Esophagus squamous epithelium (tissue), 5 donors: ENCODE measurements around the gene OVOL1. TPM values are rescaled to one million over a fixed set of nuclear protein-coding genes. Genes with fewer than 3 reads are reported as not detected.

ENCODE experiments used
- DNase-seq: peaks from one replicate; lab custom pipeline; 2025; lab: John Stamatoyannopoulos, UW
- H3K27ac ChIP-seq, 4 donors: fragments of 200-600 bp; sonication (generic); one replicate each; pipeline ENCODE4 v1.5.1; 2016 to 2019; ENCODE audit warnings: mild to moderate bottlenecking in 1 of 4
- H3K27me3 ChIP-seq, 4 donors: fragments of 200-600 bp; sonication (generic); 1 replicate in 3 of 4; 2 replicates in 1 of 4; pipeline versions ENCODE4 v1.5.1 to v1.6.0; 2017 to 2021; ENCODE audit warnings: antibody characterized with exemption in 1 of 4
- H3K36me3 ChIP-seq, 3 donors: fragments of 200-600 bp; sonication (generic); one replicate each; pipeline ENCODE4 v1.5.1; 2016 to 2019
- H3K4me1 ChIP-seq, 3 donors: fragments of 200-600 bp; sonication (generic); one replicate each; pipeline ENCODE4 v1.5.1; 2017 to 2019
- H3K4me3 ChIP-seq, 4 donors: fragments of 200-600 bp; sonication (generic); 1 replicate in 3 of 4; 2 replicates in 1 of 4; pipeline ENCODE4 v1.5.1; 2016 to 2019; ENCODE audit warnings: mild to moderate bottlenecking in 2 of 4, moderate library complexity in 1 of 4
- H3K9me3 ChIP-seq, 3 donors: fragments of 200-600 bp; sonication (generic); one replicate each; pipeline ENCODE4 v1.5.1; 2016 to 2019
- CTCF ChIP-seq, 6 experiments: fragments of 450-650 bp in 4 of 6; fragments of 200-600 bp in 2 of 6; sonication (generic) in 2 of 6; IDR thresholded peaks; one replicate each; pipeline ENCODE4 v1.5.1; 2016 to 2019; ENCODE audit warnings: antibody characterized with exemption in 6 of 6, mild to moderate bottlenecking in 4 of 6, moderate library complexity in 4 of 6
- POLR2A ChIP-seq, 4 donors: fragments of 450-650 bp; IDR thresholded peaks; one replicate each; pipeline ENCODE4 v1.6.1; 2017; ENCODE audit warnings: antibody characterized with exemption in 4 of 4, mild to moderate bottlenecking in 4 of 4, moderate library complexity in 3 of 4
- WGBS, 2 donors: methylation state at CpG; one replicate each; pipeline ENCODE4 v1.1.5; 2018; 5-methylcytosine and 5-hydroxymethylcytosine counted together
- intact Hi-C: fragments of 100-400 bp; cut with DNase I; formaldehyde crosslinking; loops from one replicate; pipeline ENCODE4 v1.15.0; 2022
- total RNA-seq, 4 donors: library from RNA; depleted of rRNA; stranded (reverse); fragments of >200 nt; gene quantifications; one replicate each; pipeline ENCODE4 v1.1.0, GENCODE V29; 2016
- donor health status: DM: yes; HTN: yes; CAD: no.

The OVOL1 gene
- total RNA-seq, 4 donors from 2014 or later: 26.5 to 90.9 (median 55.3) TPM

GRCh38 chr11:65791719-65792213 lies 4.9 kb downstream of the OVOL1 start:
- Histone ChIP-seq H3K27me3 (peaks cover 0 to 42% (median 6%) of the 10 kb centered on the region in 4 donors), H3K4me3 (peak overlapping the region; percentile 9 to 71 (median 46)), H3K27ac (peak overlapping the region; percentile 78 to 91 (median 88)), H3K9me3 (no peaks in the 10 kb centered on the region), H3K4me1 (peaks cover 44 to 77% (median 47%) of the 10 kb centered on the region in 3 donors), H3K36me3 (peaks cover 0 to 31% (median 23%) of the 10 kb centered on the region in 3 donors)
- TF ChIP-seq CTCF (IDR thresholded peaks at IDR 0.05) (peak in 1 of 6 experiments; percentile 9), POLR2A (IDR thresholded peaks at IDR 0.05) (peak in 2 of 4 donors; percentile 37 to 44)
- no peak for DNase-seq
- 11 to 60% methylated on average over 3 of the region's 13 CpGs for WGBS, 2 donors
- intact Hi-C loops: no loop called here

DNA sequence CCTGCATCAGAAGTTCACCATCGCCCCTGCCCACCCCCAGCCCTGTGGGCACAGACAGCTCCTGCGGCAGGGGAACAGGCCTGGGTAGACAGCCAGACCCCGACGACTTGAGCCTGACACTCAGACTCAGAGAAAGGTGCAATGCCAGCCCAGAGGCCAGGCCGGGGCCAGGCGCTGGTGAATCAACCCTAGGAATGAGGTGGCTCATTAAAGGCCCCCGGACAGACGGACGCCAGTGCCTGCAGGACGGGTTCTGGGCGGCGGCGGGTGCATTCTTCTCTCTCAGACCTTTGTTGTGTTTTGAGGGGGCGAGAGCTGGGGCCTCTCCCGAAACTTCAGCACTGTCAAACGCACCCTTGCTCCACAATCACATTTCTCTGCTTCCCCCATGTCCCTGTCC lies 5.6 kb downstream of the OVOL1 start:
- peaks cover 0 to 38% (median 4%) of the 10 kb centered on the region in 4 donors for H3K27me3 ChIP-seq

GRCh38 chr11:65793144-65793581 lies 6.3 kb downstream of the OVOL1 start:
- peak overlapping the region; percentile 2 to 69 (median 14) for H3K4me3 ChIP-seq
- H3K27ac ChIP-seq: peak overlapping the region; percentile 78 to 91 (median 88)
- no peak for DNase-seq

More for the DNA sequence above, 5.6 kb downstream of the OVOL1 start:
- Histone ChIP-seq H3K9me3 (no peaks in the 10 kb centered on the region), H3K4me1 (peaks cover 37 to 70% (median 43%) of the 10 kb centered on the region in 3 donors), H3K4me3 (peak overlapping the region in 3 of 4 donors; percentile 9 to 69 (median 19)), H3K36me3 (peaks cover 0 to 33% (median 23%) of the 10 kb centered on the region in 3 donors), H3K27ac (peak overlapping the region; percentile 78 to 91 (median 88))
- WGBS, 2 donors: 51 to 65% methylated on average over 7 to 13 of the region's 16 CpGs
- intact Hi-C loops: no loop called here
- no peak for DNase-seq
- TF ChIP-seq POLR2A (IDR thresholded peaks at IDR 0.05) (peak in 1 of 4 donors; percentile 6), CTCF (IDR thresholded peaks at IDR 0.05) (no peak)

GRCh38 chr11:65793625-65794400 lies 7.0 kb downstream of the OVOL1 start:
- Histone ChIP-seq H3K27ac (peak overlapping the region in 3 of 4 donors; percentile 86 to 91 (median 89)), H3K36me3 (peaks cover 0 to 33% (median 23%) of the 10 kb centered on the region in 3 donors), H3K9me3 (no peaks in the 10 kb centered on the region), H3K27me3 (peaks cover 0 to 38% (median 0%) of the 10 kb centered on the region in 4 donors), H3K4me3 (peak overlapping the region in 3 of 4 donors; percentile 2 to 69 (median 19)), H3K4me1 (peaks cover 28 to 56% (median 34%) of the 10 kb centered on the region in 3 donors)
- intact Hi-C loops: no loop called here
- no peak for DNase-seq
- no peak for TF ChIP-seq POLR2A (IDR thresholded peaks at IDR 0.05)
- no peak for TF ChIP-seq CTCF (IDR thresholded peaks at IDR 0.05)
- 79% methylated on average over 12 of the region's 29 CpGs; no CpG with 5 or more reads in 1 of the 2 donors for WGBS, 2 donors

More at GRCh38 chr11:65793144-65793581, 6.3 kb downstream of the OVOL1 start:
- peaks cover 33 to 63% (median 37%) of the 10 kb centered on the region in 3 donors for H3K4me1 ChIP-seq
- intact Hi-C loops: no loop called here
- no peaks in the 10 kb centered on the region for H3K9me3 ChIP-seq
- TF ChIP-seq POLR2A (IDR thresholded peaks at IDR 0.05) (peak in 1 of 4 donors; percentile 15), CTCF (IDR thresholded peaks at IDR 0.05) (no peak)
- 41 to 45% methylated on average over 3 to 11 of the region's 16 CpGs for WGBS, 2 donors
- H3K27me3 ChIP-seq: peaks cover 0 to 38% (median under 1%) of the 10 kb centered on the region in 4 donors
- H3K36me3 ChIP-seq: peaks cover 0 to 33% (median 23%) of the 10 kb centered on the region in 3 donors
